NCI-H510A treated with DMSO at 0.1 percent for 48 hours (cell line): ENCODE data around the gene ACTL8.

Experiments
- DNase-seq: peaks from one replicate; lab custom pipeline; 2025; lab: John Stamatoyannopoulos, UW

ACTL8 gene

GRCh38 chr1:17770983-17771382 lies 15.8 kb downstream of the ACTL8 start:
- DNase-seq: no peak

- DNase-seq: no peak
These were observed 17.6 kb downstream of the ACTL8 start for GRCh38 chr1:17772615-17773212.

DNA sequence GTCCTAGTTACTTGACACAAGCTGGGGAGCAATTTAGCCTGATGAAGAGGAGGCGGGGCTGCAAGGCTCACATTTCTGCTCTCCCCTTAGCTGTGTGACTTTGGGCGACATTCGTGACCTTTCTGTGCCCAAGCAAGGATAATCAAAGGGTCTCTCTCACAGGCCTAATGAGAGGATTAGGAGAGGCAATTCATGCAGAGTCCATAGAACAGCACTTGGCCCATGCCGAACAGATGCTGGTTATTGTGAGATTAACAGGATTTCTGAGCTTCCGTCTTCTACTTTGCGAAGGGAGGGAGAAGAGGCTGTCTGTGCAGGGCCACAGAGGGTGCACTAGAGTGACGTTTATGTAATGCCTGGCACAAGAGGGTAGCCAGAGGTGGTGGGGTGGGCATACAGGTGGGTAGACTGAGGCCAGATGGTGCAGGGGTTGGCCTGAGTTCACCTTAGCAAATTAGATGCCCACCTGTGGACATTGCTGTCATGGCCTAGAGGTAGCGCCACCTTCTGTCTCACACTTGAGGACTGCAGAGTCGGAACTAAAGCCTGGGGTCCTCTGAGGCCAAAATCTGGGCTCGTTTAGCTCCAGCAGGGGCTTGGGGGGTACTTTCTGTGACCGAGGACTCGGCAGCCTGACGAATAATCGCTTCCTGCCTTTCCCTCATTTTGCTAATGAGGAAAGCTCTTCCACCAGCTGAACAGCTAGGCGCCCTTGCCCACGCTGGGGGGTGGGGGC lies 18.6 kb downstream of the ACTL8 start:
- no peak for DNase-seq

DNA sequence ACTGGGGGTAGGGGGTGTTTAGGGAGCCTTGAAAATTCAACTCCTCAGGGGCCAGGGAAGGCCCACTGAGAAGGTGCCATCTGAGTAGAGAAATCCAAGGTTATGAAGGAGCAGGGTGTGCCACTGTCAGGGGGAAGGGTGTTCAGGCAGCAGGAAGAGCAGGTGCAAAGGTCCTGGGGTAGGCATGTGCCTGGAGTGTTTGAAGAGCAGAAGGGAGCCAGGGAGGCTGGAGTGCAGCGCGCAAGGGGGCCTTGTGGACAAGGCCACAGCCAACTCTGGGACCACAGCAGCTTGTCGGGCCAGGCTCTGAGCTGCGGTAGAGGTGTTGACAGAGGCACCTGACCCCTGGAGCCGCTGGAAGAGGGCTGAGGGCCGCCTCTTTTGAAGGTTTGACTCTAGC lies 19.3 kb downstream of the ACTL8 start:
- DNase-seq: no peak

- no peak for DNase-seq
These were observed 20.7 kb downstream of the ACTL8 start for GRCh38 chr1:17775796-17776195.

- DNase-seq: no peak
These were observed 21.3 kb downstream of the ACTL8 start for GRCh38 chr1:17776426-17776825.

DNA sequence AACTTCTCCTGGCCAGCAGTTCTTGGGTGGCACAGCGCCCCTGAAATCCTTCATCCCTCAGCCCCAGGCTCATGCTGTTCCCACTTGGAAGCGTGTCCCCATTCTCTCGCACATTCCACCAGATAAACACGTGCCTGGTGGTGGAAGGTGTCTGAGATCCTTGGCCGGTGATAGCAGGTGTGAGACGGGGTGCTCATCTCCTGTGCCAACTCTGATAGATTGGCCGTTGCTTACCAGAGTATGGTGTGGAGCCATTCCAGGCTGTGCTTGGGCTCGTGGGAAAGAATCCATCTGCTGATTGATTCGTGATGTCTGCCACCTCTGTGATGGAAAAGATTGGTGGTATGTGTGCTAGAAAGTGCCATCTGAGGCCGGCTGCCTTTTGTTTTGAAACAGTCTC lies 22.2 kb downstream of the ACTL8 start:
- no peak for DNase-seq

GRCh38 chr1:17777818-17778217 lies 22.7 kb downstream of the ACTL8 start:
- no peak for DNase-seq

DNA sequence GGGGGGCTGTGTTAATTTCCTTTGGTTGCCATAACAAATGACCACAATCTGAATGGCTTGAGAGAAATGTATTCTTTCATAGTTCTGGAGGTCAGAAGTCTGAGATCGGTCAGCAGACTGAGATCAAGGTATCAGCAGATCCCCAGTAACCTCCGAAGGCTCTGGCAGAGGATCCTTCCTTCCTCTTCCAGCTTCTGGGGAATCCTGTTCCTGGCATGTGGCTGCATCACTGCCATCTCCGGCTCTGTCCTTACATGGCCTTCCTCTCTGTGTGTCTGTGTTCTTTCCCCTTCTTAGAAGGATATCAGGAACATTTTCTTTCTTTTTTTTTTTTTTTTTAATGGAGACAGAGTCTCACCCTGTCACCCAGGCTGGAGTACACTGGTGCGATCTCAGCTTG lies 25.8 kb downstream of the ACTL8 start:
- no peak for DNase-seq

GRCh38 chr1:17789926-17790325 lies 34.8 kb downstream of the ACTL8 start:
- DNase-seq: no peak

DNA sequence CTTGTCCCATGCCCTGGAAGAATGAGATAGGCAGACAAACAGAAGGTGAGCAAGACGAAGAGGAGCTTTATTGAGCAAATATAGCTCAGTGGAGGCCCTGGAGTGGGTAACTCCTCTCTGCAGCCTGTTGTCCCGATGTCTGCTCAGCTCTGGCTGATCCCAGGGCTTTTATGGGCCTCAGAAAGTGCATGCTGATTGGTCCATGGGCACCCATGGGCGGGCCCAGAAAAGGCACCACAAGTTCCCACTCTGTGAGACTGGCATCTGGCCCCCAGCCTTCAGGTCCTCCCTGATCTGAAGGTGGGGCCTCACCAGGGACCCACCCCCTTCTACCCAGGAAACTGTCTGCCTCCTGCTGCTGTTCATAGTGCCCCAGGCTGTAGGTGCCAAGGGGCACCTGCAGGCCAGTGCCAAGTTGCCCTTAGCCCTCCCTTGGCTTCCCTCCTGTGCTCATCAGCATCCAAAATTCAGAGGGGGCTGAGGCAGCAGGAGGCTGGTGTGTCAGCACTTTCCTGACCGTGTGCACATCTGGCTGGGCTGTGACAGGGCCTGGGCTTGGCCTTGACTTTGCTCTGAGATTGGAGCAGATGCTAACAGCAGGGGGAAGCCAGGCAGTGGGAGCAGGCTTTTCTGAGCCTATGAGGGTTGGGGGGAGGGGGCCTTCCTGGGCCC lies 35.4 kb downstream of the ACTL8 start:
- DNase-seq: no peak

- DNase-seq: no peak
These were observed 35.9 kb downstream of the ACTL8 start for GRCh38 chr1:17791055-17791390.

GRCh38 chr1:17791480-17791879 lies 36.3 kb downstream of the ACTL8 start:
- DNase-seq: no peak

DNA sequence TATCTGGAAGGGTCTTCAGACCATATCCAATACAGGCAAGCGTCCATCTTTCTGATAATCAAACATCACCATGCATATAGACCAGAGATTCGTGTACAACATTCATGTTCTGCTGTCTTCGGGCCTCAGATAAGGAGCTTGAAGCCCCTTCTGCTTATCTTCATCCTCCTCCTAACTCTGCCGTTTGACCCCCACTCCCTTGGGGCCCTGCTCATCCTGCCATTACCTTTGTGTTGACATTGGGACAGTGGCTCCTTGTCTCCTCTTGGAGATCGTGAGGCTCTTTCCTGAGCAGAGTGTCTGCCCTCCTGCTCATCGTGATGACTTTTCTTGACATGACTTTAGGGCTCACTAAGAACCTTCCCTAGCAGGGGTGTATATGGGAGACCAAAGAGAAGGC lies 37.3 kb downstream of the ACTL8 start:
- no peak for DNase-seq

DNA sequence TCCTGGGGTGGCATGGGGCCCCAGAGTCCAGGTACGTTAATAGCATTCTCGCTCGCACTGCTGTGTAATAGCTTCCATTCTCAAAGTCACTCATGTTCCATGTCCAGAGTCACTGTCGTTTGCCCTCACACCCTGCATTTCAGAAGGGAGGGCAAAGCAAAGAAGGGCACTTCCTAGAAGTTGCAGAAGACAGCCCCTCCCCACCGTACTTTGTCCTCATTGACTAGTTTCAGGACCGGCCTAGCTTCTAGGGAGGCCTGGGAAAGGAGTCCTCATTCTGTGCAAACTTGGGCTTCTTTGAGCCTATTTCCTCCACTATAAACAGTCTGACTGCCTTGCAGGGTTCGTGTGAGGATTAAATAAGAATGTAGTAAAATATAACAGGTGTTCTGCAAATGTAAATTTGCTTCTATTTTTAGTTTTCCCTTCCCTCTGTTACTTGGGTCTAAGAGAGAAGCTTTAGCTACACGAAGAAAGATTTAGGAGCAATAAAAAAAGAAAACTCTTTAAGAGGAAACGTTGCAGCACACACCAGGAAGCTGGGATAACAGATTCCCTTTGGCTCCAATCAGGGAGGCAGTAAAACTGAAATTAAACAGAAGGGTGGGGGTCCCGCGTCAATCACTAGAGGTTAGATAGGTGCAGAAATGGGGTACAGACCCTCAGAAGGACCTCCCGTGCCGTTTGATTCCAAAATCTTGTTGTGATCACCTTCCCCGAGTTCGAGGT lies 40.1 kb downstream of the ACTL8 start:
- DNase-seq: no peak

GRCh38 chr1:17795836-17796645 lies 40.9 kb downstream of the ACTL8 start:
- DNase-seq: no peak

DNA sequence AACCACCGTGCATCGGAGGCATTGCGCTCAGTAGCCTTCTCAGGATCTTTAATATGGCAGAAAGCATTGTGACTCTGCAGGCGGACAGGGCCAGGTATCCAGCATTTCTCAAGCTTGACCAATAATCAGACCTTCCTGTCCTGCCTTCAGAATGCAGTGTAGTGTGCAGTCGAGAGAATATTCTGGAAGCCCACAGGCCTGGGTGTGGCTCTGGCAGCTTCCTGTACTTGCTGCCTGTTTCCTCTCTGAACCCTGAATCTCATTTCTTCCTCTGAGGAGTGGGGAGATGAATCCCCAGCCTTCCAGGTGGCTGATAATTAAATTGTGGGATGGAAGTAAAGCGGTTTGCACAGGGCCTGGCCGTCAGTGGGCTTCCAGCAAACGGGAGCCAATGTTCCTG lies 42.3 kb downstream of the ACTL8 start:
- DNase-seq: no peak

- DNase-seq: no peak
These were observed 42.9 kb downstream of the ACTL8 start for GRCh38 chr1:17798011-17798410.

GRCh38 chr1:17798799-17799382 lies 43.8 kb downstream of the ACTL8 start:
- DNase-seq: no peak

DNA sequence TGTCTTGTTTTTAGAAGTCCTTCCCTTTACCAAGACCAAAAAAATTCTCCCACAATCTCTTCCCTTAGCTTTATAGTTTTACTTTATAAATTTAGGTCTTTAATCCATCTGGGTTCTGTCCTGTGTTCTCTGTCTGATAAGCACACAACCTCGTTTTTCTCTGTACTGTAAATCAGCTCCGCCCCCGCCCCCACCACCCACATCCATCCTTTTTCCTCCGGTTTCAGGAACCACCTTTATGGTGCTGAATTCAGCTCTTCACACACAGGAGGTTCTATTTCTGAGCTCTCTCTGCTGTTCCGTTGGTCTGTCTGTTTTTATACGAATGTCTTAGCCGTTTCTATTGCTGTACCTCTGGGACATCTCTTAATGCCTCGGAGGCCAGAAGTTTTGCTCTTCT lies 44.5 kb downstream of the ACTL8 start:
- no peak for DNase-seq

- DNase-seq: no peak
These were observed 47.0 kb downstream of the ACTL8 start for GRCh38 chr1:17802164-17802563.

DNA sequence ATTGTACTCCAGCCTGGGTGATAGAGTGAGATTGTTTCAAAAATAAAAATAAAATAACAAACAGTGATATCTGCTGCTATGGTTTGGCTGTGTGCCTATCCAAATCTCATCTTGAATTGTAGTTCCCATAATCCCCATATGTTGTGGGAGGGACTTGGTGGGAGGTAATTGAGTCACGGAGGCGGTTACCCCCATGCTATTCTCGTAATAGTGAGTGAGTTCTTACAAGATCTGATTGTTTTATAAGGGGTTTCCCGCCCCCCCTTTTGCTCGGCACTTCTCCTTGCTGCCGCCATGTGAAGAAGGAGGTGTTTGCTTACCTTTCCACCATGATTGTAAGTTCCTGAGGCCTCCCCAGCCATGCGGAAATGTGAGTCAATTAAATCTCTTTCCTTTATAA lies 47.8 kb downstream of the ACTL8 start:
- DNase-seq: no peak
